GM12878 (cell line): ENCODE measurements around the gene NHERF1.

Experiments
- CREM ChIP-seq: IDR thresholded peaks from 2 replicates; pipeline ENCODE4 v1.6.1; 2014; ENCODE audit warnings: antibody characterized with exemption, low read depth
- ELK1 ChIP-seq: IDR thresholded peaks from 2 replicates; pipeline ENCODE4 v1.6.1; 2012; ENCODE audit warnings: low read depth, low read length, improper control_type of control experiment
- HDAC6 ChIP-seq: fragments of 200-600 bp; sonication (generic); IDR thresholded peaks from one replicate; pipeline ENCODE4 v1.8.0; 2017; ENCODE audit warnings: antibody characterized with exemption; ENCODE audit not compliant: unreplicated experiment
- NFIC ChIP-seq: IDR thresholded peaks from 2 replicates; pipeline ENCODE4 v1.6.1; 2012; ENCODE audit warnings: low read depth, mild to moderate bottlenecking, inconsistent platforms, low read length, moderate library complexity
- POLR2A ChIP-seq: IDR thresholded peaks from 2 replicates; pipeline ENCODE4 v1.6.1; 2011; ENCODE audit warnings: low read depth, mild to moderate bottlenecking, low read length
- REST ChIP-seq: IDR thresholded peaks from 2 replicates; pipeline ENCODE4 v1.6.1; 2012; ENCODE audit warnings: mild to moderate bottlenecking, low read depth, low read length
- TAF1 ChIP-seq: IDR thresholded peaks from 2 replicates; pipeline ENCODE4 v1.6.1; 2011; ENCODE audit warnings: mild to moderate bottlenecking, low read depth, low read length, borderline replicate concordance
- ZBED1 ChIP-seq: IDR thresholded peaks from 2 replicates; pipeline ENCODE4 v1.6.1; 2016; ENCODE audit warnings: borderline replicate concordance
- TF ChIP-seq, protein P1 (sequence below): IDR thresholded peaks from 2 replicates; pipeline ENCODE4 v1.6.1; 2012; ENCODE audit warnings: improper control_type of control experiment, low read depth, low read length; ENCODE audit not compliant: insufficient replicate concordance
- TF ChIP-seq, protein P2 (sequence below): fragments of 450-650 bp; formaldehyde crosslinking; IDR thresholded peaks from 2 replicates; pipeline ENCODE4 v1.4.0; 2020; ENCODE audit warnings: mild to moderate bottlenecking, moderate library complexity

DNA sequence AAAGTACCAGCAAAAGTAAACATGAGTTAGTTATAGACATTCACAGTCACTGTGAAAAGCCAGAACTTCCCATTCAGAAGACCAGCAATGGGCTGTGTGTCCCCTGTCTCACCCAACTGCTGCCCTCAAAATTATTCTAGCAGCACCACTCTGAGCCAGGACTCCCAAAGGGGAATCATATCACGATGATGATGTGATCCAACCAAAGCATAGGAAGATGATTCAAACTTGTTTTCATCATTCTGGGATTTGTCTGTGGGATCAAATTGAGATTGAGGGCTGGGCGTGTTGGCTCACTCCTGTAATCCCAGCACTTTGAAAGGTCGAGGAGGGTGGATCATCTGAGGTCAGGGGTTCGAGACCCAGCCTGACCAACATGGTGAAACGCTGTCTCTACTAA lies 34.1 kb downstream of the NHERF1 start:
- TF ChIP-seq, protein P1, sequence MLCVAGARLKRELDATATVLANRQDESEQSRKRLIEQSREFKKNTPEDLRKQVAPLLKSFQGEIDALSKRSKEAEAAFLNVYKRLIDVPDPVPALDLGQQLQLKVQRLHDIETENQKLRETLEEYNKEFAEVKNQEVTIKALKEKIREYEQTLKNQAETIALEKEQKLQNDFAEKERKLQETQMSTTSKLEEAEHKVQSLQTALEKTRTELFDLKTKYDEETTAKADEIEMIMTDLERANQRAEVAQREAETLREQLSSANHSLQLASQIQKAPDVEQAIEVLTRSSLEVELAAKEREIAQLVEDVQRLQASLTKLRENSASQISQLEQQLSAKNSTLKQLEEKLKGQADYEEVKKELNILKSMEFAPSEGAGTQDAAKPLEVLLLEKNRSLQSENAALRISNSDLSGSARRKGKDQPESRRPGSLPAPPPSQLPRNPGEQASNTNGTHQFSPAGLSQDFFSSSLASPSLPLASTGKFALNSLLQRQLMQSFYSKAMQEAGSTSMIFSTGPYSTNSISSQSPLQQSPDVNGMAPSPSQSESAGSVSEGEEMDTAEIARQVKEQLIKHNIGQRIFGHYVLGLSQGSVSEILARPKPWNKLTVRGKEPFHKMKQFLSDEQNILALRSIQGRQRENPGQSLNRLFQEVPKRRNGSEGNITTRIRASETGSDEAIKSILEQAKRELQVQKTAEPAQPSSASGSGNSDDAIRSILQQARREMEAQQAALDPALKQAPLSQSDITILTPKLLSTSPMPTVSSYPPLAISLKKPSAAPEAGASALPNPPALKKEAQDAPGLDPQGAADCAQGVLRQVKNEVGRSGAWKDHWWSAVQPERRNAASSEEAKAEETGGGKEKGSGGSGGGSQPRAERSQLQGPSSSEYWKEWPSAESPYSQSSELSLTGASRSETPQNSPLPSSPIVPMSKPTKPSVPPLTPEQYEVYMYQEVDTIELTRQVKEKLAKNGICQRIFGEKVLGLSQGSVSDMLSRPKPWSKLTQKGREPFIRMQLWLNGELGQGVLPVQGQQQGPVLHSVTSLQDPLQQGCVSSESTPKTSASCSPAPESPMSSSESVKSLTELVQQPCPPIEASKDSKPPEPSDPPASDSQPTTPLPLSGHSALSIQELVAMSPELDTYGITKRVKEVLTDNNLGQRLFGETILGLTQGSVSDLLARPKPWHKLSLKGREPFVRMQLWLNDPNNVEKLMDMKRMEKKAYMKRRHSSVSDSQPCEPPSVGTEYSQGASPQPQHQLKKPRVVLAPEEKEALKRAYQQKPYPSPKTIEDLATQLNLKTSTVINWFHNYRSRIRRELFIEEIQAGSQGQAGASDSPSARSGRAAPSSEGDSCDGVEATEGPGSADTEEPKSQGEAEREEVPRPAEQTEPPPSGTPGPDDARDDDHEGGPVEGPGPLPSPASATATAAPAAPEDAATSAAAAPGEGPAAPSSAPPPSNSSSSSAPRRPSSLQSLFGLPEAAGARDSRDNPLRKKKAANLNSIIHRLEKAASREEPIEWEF: no peak
- TF ChIP-seq REST (no peak), POLR2A (no peak), ELK1 (no peak), CREM (no peak), ZBED1 (no peak), HDAC6 (no peak), NFIC (no peak), TAF1 (no peak)
- TF ChIP-seq, protein P2, sequence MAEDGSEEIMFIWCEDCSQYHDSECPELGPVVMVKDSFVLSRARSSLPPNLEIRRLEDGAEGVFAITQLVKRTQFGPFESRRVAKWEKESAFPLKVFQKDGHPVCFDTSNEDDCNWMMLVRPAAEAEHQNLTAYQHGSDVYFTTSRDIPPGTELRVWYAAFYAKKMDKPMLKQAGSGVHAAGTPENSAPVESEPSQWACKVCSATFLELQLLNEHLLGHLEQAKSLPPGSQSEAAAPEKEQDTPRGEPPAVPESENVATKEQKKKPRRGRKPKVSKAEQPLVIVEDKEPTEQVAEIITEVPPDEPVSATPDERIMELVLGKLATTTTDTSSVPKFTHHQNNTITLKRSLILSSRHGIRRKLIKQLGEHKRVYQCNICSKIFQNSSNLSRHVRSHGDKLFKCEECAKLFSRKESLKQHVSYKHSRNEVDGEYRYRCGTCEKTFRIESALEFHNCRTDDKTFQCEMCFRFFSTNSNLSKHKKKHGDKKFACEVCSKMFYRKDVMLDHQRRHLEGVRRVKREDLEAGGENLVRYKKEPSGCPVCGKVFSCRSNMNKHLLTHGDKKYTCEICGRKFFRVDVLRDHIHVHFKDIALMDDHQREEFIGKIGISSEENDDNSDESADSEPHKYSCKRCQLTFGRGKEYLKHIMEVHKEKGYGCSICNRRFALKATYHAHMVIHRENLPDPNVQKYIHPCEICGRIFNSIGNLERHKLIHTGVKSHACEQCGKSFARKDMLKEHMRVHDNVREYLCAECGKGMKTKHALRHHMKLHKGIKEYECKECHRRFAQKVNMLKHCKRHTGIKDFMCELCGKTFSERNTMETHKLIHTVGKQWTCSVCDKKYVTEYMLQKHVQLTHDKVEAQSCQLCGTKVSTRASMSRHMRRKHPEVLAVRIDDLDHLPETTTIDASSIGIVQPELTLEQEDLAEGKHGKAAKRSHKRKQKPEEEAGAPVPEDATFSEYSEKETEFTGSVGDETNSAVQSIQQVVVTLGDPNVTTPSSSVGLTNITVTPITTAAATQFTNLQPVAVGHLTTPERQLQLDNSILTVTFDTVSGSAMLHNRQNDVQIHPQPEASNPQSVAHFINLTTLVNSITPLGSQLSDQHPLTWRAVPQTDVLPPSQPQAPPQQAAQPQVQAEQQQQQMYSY (CRISPR knock-in tag): no peak
